AG04449 (cell line): Measurements from ENCODE around the gene MTG2.
A peak's percentile ranks its signal among the peaks of the same experiment; 100 is the strongest.

Experiments used
- CTCF ChIA-PET: fragments of 350-600 bp; formaldehyde crosslinking; extraction: SDS; loops from one replicate; lab custom pipeline; 2021; ENCODE audit warnings: antibody characterized with exemption; lab: Yijun Ruan, JAX
- POLR2A ChIA-PET: fragments of 400-600, 350-600 bp; formaldehyde crosslinking; extraction: SDS; loops from one replicate; lab custom pipeline; 2020; ENCODE audit warnings: antibody characterized with exemption, inconsistent platforms; lab: Yijun Ruan, JAX
- DNase-seq: peaks from one replicate; pipeline ENCODE4 v3.0.0-alpha.2; 2010; ENCODE audit warnings: low read depth, low spot score
- H3K4me3 ChIP-seq: 2 replicates; pipeline ENCODE4 v1.5.1; 2011; ENCODE audit warnings: low read depth, mild to moderate bottlenecking, control low read depth, low read length
- CTCF ChIP-seq: IDR thresholded peaks from one replicate; pipeline ENCODE4 v1.5.1; 2011; ENCODE audit warnings: mild to moderate bottlenecking, moderate library complexity, low read length, control low read depth, inconsistent platforms; ENCODE audit not compliant: insufficient read depth; ENCODE audit errors: missing control alignments

MTG2 gene

GRCh38 chr20:62136283-62137091 is 46.3 kb upstream of the MTG2 start:
- peak; percentile 81 for TF ChIP-seq CTCF
- DNase-seq = no peak
- POLR2A ChIA-PET = interaction anchor here (1.4 to 4.6 kb wide), 2 partner anchors 13 to 71 kb away, joined by 5 to 29 read pairs; partner anchors contain the start of genes LSM14B and TAF4
- H3K4me3 ChIP-seq = no peak overlapping the region
- CTCF ChIA-PET = interaction anchor here (0.9 to 11.6 kb wide), 14 partner anchors 10 to 127 kb away, joined by 3 to 134 read pairs (median 4); no protein-coding TSS in a partner anchor

- DNase-seq = no peak
- ChIA-PET POLR2A (no interaction called here), CTCF (interaction anchor here (0.7 to 11.6 kb wide), 13 partner anchors 9 to 128 kb away, joined by 3 to 134 read pairs (median 4); no protein-coding TSS in a partner anchor)
- TF ChIP-seq CTCF = no peak
- no peak overlapping the region for H3K4me3 ChIP-seq
Observed at GRCh38 chr20:62137092-62137384, 45.8 kb upstream of the MTG2 start.

- DNase-seq = no peak
- POLR2A ChIA-PET = no interaction called here
- no peak for TF ChIP-seq CTCF
- H3K4me3 ChIP-seq = no peak overlapping the region
- CTCF ChIA-PET = interaction anchor here (0.7 to 11.6 kb wide), 12 partner anchors 10 to 128 kb away, joined by 3 to 134 read pairs (median 5); no protein-coding TSS in a partner anchor
Observed at GRCh38 chr20:62137478-62138203, 45.2 kb upstream of the MTG2 start.

DNA sequence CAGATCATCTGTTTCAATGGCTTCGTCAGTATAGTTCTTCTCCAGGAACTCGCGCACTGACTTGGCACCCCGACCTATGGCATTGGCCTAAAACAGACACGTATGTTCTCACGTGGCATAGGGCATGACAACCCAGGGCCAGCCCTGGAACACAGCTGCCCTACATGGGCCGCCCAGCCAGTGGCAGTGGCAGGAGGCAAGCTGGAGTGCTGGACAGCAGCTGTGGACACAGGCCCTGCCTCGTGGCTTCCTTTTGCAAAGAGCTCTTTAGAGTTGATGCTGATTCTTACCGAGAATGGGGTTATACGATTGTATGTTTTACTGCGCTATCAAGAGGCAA is 44.7 kb upstream of the MTG2 start:
- TF ChIP-seq CTCF = no peak
- H3K4me3 ChIP-seq = no peak overlapping the region
- no peak for DNase-seq
- ChIA-PET POLR2A (no interaction called here), CTCF (interaction anchor here (0.9 to 11.6 kb wide), 10 partner anchors 10 to 129 kb away, joined by 3 to 134 read pairs (median 6); no protein-coding TSS in a partner anchor)

DNA sequence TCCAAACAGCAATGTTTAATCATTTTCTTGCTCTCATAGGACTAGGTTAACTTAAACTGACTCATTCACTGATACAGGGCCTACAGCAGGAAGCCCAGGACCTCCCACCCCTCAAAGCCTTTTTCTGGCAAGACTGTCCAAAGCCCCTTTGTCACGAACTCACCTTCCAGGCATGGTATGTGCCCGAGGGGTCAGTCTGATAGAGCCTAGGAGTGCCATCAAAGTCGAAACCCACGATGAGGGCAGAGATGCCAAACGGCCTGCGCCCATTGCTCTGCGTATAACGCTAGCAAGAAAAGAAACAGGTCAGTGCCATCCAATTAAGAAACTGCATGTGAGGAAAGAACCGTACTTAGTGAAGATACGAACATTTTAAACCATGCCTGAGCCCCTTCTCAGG is 43.9 kb upstream of the MTG2 start:
- DNase-seq = no peak
- ChIA-PET POLR2A (no interaction called here), CTCF (interaction anchor here (1.3 to 11.6 kb wide), 6 partner anchors 10 to 130 kb away, joined by 3 to 134 read pairs (median 17); no protein-coding TSS in a partner anchor)
- no peak for TF ChIP-seq CTCF
- no peak overlapping the region for H3K4me3 ChIP-seq

DNA sequence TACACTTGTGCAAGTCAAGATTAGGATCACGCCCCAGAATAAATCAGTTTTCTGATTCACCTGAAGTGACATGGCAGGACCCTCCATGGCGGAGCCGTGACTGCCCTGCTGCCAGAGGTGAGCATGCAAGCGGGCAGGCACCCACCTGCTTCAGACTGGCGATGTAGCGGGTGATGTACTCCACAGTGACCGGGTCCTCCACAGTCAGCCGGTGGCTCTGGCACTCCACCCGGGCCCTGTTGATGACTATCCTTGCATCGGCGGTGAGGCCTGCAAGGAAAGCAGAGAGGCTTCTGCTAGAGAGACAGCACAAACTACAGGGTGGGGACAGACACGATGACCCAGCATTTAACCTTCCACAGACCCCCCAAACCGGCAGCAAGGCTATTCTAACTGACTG is 43.2 kb upstream of the MTG2 start:
- H3K4me3 ChIP-seq = no peak overlapping the region
- no peak for TF ChIP-seq CTCF
- ChIA-PET POLR2A (no interaction called here), CTCF (interaction anchor here (1.5 to 11.6 kb wide), 5 partner anchors 11 to 130 kb away, joined by 3 to 134 read pairs (median 18); no protein-coding TSS in a partner anchor)
- DNase-seq = no peak
